Smooth muscle cell of trachea (primary cell): Measurements from ENCODE around the gene STOML1. TPM values are rescaled to one million over a fixed set of nuclear protein-coding genes. Genes with fewer than 3 reads are reported as not detected.

ENCODE experiments used
- total RNA-seq: library from RNA; depleted of rRNA; stranded (reverse); fragments of >200 nt; gene quantifications from 2 replicates; pipeline ENCODE4 v1.2.1, GENCODE V29; 2014

STOML1 gene, protein sequence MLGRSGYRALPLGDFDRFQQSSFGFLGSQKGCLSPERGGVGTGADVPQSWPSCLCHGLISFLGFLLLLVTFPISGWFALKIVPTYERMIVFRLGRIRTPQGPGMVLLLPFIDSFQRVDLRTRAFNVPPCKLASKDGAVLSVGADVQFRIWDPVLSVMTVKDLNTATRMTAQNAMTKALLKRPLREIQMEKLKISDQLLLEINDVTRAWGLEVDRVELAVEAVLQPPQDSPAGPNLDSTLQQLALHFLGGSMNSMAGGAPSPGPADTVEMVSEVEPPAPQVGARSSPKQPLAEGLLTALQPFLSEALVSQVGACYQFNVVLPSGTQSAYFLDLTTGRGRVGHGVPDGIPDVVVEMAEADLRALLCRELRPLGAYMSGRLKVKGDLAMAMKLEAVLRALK
- total RNA-seq = 23.9 and 25.5 TPM in 2 replicates

DNA sequence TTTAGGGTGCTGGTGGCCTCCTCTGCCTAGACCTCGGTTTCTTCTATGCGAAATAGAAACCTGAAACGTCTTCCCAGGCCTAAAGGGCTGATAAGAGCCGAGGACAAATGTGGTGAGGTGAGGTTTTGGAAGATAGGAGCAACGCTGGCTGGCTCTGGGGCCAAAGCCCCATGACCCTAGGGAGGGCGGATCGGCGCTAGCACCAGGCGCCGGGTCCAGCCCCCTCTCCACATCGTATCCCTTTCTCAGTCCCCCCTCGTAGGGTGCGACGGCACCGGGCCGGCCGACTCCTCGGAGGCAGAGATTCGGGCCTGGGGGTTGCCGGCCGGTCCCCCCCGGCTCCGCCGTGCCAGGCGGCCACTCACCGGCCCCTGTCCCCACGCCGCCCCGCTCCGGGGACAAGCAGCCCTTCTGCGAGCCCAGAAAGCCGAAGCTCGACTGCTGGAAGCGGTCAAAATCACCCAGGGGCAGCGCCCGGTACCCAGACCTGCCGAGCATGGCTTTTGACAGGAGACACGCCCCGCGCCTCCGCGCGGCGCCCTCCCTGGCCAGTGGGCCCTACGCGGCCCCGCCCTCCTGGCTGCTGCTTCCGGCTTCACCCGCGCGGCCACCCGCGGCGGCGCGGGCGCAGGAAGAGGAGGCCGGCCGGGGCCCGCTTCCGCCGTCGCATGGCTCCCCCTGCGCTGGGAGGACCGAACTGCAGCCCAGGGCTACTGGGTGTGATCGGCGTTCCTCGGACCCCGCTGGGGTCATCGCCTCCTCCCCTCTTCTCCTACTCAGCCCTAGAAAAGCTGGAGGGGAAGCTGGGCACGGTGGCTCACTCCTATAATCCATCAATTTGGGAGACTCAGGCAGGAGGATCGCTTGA, at the start of gene STOML1:
Gene STOML1 (minus strand): TSS at position 570 of the 868 bp plus-strand sequence. CDS start 72 bp downstream, at position 498.

DNA sequence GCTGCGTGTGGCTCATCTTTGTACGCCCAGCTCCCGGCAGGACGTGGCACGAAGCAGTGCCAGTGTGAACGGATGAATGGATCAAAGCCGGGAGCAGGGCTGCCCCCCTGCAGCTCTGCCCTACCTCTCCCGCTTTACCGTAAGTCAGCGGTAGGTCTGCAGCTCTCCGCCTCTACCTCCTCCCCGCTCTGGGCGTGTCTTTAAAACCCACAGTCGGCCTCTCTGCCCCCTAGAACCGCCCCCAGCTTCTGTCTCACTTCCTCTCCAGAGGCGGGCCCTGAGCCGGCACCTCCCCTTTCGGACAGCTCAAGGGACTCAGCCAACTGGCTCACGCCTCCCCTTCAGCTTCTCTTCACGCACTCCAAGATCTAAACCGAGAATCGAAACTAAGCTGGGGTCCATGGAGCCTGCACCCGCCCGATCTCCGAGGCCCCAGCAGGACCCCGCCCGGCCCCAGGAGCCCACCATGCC, 2.4 kb upstream of the STOML1 start, which contains the start of gene PML:
Gene PML (plus strand): TSS at position 304 of the 471 bp plus-strand sequence. CDS start 97 bp downstream, at position 401.

Other genes starting within 250 kb of the STOML1 start
- 0.73 and 1.5 TPM in 2 replicates for gene INSYN1, start 238.9 kb downstream of the STOML1 start, total RNA-seq
- gene TBC1D21, start 118.7 kb downstream of the STOML1 start, total RNA-seq = not detected in 2 replicates
- gene LOXL1, start 65.8 kb downstream of the STOML1 start, total RNA-seq = 212 and 287 TPM in 2 replicates
- gene PML, start 2.4 kb upstream of the STOML1 start, total RNA-seq = 47.3 and 51.8 TPM in 2 replicates
- gene GOLGA6A, start 90.3 kb upstream of the STOML1 start, total RNA-seq = not detected in 2 replicates
- not detected in 2 replicates for gene ISLR2, start 138.3 kb upstream of the STOML1 start, total RNA-seq
- 92.1 and 202 TPM in 2 replicates for gene ISLR, start 181.4 kb upstream of the STOML1 start, total RNA-seq
- 0.29 and 0.83 TPM in 2 replicates for gene STRA6, start 210.5 kb upstream of the STOML1 start, total RNA-seq
- not detected in 2 replicates for gene CCDC33, start 244.0 kb upstream of the STOML1 start, total RNA-seq